GM10847 (cell line): ENCODE data around the gene PPP1R27.

ENCODE experiments used
- POLR2A ChIP-seq: IDR thresholded peaks from 2 replicates; pipeline ENCODE4 v1.6.1; 2011; ENCODE audit not compliant: insufficient read length; ENCODE audit errors: extremely low read depth

The PPP1R27 gene

GRCh38 chr17:81833921-81834830 lies 674 bp downstream of the PPP1R27 start:
- no peak for TF ChIP-seq POLR2A

GRCh38 chr17:81833160-81833920 lies 1.5 kb downstream of the PPP1R27 start, which contains the start of gene MCRIP1:
Gene MCRIP1, minus strand, starts transcription at chr17:81833291. Its CDS starts 8,785 bp downstream, at chr17:81824506.
- TF ChIP-seq POLR2A: peak; percentile 90

- no peak for TF ChIP-seq POLR2A
Observed at GRCh38 chr17:81832608-81833159, 2.2 kb downstream of the PPP1R27 start.

DNA sequence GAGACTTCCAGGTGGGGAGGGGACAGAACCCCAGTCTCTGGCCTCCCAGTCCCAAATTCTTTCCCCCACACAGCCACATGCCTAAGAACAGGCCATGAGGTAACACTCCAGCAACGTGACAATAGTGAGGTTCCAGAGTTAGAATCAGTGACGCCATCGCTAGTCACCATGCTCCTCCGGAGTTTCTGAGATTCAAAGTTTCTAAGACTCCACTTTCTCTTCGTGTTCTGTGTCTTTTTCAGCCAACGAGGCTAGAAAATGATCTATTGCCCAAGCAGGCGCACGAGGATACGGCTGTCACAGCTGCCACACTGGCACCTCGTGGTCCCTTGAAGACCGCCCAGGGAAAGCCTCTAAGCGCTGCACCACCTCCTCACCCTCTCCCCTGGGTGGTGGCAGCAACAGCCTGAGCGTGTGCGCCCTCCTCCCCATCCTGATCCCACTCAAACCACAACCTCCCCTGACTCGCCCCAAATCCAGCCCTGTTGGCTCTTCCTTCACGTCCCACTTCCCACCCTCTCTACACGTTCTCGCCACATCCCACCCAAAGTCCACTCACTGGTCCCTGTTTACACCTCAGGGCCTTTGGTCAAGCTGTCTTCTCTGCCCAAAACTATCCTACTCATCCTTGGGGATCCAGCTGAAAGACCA lies 2.8 kb downstream of the PPP1R27 start:
- no peak for TF ChIP-seq POLR2A

- no peak for TF ChIP-seq POLR2A
Observed at GRCh38 chr17:81831563-81831956, 3.3 kb downstream of the PPP1R27 start.

DNA sequence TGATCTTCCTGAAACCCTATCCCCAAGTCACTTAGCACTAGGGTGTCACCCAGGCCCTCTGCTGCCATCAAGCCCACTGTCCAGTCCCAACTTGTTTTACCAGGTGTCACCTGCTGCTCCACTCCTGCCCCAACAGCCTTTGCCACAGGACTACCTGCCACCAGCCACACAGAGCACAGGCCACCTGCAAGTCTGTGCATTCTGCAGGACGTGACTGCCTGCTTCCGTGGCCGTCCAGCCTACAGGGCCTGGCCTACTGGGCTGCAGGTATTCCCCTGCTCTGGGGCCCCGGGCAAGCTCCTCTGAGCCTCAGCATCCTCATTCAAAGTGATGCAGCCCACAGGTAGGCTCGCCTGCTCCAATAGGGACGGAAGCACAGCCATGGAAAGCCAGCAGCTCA lies 5.0 kb downstream of the PPP1R27 start:
- no peak for TF ChIP-seq POLR2A

DNA sequence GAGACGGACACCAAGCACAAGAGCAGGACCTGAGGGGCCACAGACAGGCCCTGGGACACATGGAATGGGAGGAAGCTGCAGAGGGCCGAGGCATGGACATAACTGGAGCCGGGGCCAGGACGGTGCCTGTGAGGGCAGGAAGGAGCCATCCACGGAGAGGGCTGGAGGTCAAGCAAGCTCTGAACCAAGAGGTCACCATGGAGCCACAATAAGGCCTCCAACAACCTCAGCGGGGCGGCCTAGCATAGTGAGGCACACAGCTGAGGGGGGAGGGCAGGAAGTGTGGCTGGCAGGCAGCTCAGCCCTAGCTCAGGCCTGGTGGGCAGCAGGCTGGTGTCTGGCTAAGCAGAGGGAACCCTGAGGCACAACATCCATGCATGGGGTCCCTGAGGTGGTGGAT lies 6.2 kb downstream of the PPP1R27 start:
- TF ChIP-seq POLR2A: no peak

DNA sequence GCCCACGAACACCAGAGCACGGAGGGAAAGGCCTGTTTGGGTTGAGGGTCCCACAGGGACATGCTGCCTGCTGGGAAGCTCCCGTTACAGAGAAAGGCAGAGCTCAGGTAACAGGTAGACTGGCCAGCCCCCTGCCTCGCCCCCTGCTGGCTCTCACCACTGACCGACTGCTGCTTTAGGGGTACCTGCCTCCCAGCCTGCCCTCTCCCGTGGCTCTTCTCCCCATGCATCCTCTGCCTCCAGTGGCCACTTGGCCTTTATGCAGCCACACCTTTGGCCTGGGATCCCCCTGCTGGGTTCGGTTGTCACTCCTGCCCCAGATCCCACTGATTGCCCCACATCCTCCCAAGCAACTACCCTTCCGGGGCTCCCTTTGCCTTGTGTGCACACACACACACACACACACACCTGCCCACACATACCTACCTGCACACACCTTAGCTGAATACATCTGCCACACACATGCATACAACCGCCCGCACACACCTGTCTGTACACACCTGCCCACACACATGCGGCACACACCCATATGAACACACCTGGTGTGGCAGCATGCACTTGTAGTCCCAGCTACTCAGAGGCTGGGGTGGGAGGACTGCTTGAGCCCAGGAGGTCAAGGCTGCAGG lies 8.9 kb downstream of the PPP1R27 start:
- no peak for TF ChIP-seq POLR2A

GRCh38 chr17:81824595-81824994 lies 10.3 kb downstream of the PPP1R27 start:
- TF ChIP-seq POLR2A: no peak

GRCh38 chr17:81823820-81824550 lies 10.9 kb downstream of the PPP1R27 start:
- TF ChIP-seq POLR2A: no peak

GRCh38 chr17:81822996-81823819 lies 11.6 kb downstream of the PPP1R27 start:
- no peak for TF ChIP-seq POLR2A

GRCh38 chr17:81822312-81822637 lies 12.6 kb downstream of the PPP1R27 start:
- no peak for TF ChIP-seq POLR2A

- no peak for TF ChIP-seq POLR2A
Observed at GRCh38 chr17:81821603-81822311, 13.1 kb downstream of the PPP1R27 start.
